Stromal cell of bone marrow (primary cell): Measurements from ENCODE around the gene IL17RA.

Experiments used
- DNase-seq: peaks from one replicate; pipeline ENCODE4 v3.0.0-alpha.2; 2012; ENCODE audit warnings: low read depth

Gene IL17RA

DNA sequence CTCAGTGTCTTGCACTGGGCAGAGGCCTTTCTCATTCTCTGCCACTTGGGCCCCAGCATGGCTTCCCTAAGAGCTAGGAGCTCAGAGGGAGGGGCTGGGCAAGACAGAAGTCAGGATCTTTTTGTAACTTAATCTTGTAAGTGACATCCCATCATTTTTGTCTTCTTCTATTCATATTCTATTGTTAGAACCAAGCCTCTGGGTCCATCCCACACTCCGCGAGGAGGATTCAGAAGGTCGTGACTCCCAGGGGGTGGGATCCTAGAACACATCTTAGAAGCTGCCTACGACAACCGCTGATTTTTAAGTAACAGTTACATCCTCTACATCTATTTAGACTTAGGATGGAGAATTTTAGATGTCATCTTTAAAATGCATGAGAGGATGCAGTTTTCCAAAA lies 1.5 kb upstream of the IL17RA start:
- no peak for DNase-seq

DNA sequence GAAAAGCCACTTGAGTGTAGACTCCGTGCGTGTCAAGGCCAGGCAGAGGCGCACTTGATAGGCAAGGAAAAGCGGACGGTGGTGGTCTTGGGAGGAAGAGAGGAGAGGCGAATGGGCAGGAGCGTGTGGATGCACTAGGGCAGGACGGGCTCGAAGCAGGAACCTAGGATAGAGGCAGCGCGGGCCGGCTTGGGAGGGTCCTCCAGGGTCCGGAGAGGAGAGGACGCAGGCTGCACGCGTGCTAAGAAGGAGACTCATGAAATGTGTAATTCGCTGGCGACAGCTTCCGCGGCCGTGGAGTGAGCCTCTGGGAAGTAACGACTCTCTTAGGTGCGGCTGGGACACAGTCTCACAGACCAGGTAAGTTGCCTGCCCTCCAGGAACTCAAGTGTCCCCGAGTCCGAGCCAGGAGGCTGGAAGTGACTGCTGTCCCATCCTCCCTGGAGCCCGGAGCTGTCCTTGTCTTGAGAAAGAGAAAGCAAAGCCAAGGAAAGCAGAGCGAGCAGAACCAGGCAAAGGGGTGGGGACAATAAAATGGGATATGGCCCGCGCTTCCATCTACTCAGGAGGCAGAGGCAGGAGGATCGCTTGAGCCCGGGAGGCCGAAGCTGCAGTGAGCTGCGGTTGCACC lies 874 bp upstream of the IL17RA start:
- no peak for DNase-seq

DNA sequence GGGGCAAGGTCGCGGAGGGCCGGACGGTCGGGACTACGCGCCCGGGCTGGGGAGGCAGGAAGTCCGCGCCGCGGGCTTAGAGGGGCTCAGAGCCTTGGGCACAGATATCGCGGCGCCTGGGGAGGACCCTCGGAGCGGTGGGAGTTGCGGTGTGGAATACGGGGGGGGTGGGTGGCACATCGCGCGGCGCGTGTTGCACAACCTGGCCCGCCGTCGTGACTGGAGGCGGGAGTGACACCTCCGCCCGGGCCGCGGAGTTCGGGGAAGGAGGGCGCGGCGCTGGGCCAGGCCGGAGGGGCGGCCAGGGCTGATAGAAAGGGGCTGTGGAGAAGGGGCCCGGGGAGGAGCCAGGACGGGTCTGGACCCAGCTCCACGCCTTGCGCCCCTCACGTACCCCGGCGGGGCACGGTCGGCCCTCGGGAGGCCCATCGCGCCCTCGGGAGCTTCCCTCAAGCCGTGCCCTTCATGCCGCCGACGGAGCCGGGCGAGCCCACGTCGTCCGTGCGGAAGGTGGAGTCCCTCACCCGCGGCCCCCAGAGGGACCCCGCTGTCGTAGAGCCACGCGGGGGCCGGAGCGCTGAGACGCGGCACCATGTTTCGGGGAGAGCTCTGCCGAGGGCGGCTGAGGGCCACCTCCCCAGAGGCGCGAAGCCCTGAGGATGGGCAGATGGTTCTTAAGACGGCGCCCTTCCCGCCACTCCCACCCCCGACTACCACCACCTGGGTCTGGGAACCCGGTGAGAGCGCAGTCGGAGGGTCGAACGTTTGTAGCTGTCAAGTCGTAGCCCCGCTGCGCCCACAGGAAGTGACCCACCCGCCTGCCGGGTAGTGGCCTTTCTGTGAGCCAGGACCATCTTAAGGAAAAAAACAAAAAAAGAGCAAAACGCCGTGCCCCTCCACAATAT lies 729 bp downstream of the IL17RA start:
- no peak for DNase-seq

DNA sequence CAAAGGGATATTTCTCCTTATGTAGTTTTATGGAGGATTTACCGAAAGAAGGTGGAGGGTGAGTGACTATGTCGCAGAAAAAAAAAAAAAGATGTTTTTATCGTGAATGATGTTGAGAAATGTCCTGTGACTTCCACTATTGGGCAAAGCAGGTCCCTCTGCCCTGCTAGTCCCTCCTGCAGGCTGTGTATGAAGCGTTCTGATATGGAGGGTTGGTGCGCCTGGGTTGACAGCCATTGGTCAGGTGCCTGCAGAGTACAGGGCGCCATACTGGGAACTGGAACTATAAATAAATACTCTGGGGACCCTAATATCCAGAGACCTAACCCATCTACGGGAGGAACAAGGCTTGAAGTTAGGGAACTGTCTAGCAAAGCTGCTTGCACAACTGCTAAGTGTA lies 1.5 kb downstream of the IL17RA start:
- DNase-seq = no peak

DNA sequence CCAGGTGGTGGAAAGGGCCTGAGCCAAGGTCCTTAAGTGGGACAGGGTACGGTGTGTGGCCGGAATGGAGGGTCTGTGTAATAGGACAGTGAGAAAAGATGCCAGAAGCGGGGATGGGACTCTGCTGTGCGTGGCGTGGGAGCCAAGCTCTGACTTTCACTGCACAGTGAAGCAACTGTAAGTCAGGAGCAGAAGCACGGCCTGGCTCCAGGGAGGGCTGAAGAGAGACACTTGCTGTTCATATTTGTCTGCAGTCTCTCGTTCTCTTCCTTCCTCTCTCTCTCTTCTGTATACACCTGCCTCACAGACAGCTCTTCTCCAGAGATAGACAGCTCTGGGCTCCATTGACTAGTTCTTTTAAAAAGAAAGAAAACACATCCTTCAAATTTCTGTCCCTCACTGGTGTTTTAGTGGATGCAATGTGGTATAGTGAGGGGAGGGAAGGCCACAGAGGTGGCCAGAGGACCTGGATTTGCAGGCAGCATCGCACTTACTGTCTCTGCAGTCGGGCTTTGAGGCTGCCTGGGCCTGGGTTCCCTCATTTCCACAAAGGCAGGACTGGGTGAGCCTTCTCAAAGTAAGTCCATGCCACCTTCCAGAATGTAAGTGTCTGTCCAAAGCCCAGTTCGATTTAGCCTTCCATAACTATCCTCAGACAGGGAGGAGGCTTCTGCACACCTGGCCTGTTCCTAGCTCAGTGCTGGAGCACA lies 2.1 kb downstream of the IL17RA start:
- no peak for DNase-seq

DNA sequence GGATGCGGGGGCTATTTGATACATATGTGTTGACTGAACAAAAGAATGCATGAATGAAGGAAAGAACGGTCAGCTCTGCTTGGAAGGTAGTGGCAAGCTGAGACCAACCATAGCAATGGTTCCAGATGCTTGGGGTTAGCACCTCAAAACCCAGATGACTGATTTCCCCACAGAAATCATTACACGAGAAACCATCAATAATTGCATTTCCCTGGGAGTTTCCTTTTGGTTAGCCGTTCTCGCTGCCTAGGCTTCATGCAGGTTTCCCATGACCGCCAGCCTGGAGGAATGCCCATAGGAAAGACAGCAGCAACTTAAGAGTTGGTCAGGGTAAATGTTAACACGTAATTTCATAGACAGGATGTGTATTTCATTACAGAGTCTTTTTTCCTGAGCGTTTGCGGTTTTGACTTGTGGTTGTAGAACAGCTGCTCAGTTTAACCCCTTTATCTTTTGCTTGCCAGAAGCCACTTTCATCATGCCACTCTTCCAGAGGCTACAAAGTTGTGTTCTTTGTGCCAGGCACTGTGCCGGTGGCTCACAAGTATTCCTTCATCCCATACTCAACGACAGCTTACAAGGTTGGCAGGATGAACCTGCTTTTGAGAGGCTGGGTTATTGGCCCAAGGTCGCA lies 2.8 kb downstream of the IL17RA start:
- peak; percentile 48 for DNase-seq

DNA sequence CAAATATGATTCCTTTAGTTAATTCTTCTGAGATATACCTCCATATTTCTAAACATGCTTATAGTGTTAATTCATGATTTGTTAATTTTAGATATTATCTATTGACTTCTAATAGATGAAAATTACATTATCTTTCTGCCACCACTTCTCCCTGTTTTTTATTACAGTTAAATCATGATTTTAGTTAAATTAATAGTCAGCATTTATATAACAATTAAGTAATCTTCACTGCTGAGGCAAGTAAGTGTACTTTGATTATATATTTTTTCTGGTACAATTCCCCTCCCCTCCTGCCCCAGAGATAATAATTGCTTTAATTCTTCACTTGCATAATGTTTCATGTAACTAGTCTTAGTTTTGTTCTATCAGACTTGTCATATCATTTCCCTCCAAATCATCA lies 5.8 kb downstream of the IL17RA start:
- no peak for DNase-seq

DNA sequence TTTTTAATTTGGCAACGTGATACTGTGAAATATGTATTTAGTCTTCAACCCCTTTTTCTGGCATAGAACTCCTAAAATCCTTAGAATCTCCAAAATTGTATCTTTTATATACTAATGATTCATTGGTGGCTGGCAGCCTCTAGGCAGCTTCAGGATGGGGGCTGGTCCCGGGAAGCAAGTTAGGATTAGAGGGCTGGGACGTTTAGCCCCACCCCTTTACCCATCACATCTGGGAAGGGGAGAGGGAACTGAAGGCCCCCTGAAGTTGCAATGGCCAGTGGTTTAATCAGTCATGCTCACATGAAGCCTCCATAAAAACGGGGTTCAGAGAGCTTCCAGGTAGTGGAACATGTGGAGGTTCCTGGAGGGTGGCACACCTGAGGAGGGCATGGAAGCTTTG lies 7.1 kb downstream of the IL17RA start:
- no peak for DNase-seq

DNA sequence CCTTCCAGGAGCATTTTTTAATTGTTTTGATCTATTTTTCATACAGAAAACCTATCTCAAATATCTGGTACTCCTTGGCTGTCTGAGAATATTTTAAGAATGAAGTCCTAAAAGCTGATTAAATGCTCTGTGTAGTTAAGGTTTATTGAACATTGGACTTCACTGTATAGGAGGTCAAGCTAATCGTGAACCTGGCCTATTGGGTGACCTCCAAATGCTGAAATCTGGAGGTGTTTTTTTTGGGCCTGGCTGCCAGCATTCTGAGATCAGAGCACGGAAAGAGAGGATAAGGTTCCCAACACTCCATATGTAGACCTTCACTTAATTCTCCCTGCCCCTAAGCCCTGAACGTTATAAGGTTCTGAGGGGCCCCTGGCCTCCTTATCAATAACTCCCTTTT lies 8.3 kb downstream of the IL17RA start:
- no peak for DNase-seq

DNA sequence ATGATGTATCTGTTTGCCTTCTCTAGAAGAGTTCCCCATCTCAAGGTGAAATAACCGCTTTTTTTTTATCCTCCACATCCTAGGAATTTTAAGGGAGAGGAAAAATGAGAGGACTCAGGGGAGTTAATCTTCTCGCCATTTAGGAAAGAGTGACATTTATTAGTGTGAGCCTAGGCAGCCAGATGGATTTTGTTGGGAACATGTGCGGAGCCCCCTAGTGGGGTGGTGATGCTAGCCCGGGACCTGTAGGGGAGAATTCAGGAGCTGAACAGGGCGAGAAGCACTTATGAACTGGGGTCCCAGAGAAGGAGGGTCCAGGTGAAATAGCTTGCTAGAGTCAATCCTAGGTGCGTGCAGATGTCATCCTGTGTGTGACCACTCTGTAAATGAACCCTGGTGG lies 10.7 kb downstream of the IL17RA start:
- no peak for DNase-seq

DNA sequence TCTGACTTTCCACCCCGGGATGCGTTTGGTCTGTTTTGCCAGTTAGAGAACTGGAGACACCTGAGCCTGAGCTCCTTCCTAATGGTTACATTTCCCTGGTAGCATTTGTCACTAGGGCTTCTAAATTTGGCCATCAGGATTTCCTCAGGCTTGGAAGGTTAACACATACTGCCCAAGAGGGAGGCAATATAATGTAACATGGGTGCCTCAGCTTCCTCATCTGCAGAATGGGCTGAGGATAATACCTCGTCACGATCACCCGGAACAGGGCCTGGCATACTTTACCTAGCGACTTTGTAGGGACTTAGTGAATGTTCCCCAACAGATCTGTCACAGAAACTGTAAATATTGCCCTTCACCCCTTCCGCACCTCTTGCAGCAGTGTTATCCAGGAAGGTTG lies 11.3 kb downstream of the IL17RA start:
- no peak for DNase-seq

DNA sequence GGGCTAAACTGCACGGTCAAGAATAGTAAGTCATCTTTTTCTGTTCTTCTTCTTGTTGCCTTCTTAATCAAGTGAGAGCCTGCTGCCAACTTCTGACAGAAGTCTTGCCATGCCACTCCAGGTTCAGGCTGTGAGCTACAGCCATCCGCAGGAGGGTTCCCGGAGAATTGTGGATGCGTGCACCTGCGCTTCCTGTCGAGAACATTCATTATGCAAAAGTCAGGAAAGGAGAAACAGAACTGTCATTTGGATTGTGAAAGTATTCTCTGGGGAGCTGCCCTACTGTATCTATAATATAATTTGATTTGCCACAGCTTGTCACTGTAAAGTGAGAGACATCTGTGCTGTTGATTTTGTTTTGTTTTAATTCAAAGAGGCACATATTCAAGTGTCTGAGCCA lies 12.3 kb downstream of the IL17RA start:
- no peak for DNase-seq

DNA sequence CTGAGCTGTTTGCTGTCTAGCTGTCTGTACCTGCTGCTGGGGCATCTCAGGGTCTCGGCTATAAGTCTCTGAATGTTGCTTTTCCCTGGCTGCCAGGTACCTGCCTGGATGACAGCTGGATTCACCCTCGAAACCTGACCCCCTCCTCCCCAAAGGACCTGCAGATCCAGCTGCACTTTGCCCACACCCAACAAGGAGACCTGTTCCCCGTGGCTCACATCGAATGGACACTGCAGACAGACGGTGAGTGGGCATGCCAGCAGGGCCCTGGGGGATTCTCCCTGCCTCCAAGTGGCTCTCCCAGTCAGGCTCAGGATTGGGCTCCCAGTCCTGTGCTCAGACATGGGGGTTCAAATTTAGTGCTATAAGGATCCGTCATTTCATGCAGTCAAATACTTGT lies 12.9 kb downstream of the IL17RA start:
- DNase-seq = no peak

DNA sequence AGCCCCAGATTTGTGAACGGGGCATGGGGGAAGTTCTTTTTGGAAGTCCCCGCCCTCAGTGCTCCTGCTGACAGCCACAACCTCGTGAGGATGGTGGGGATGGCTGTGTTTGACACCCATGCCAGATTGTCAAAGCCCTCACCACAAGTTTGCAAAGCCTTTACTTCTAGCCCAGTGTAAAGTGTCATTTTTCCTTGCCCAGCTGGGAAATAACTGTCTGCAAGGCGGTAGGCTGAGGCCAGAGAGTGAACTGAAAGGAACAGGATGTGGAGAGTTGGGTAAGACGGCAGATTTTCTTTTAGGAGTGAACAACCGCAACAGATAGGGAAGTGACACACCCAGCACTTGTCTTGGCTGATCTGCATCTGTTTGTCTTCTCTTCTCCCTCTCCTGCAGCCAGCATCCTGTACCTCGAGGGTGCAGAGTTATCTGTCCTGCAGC lies 13.6 kb downstream of the IL17RA start:
- DNase-seq = no peak

DNA sequence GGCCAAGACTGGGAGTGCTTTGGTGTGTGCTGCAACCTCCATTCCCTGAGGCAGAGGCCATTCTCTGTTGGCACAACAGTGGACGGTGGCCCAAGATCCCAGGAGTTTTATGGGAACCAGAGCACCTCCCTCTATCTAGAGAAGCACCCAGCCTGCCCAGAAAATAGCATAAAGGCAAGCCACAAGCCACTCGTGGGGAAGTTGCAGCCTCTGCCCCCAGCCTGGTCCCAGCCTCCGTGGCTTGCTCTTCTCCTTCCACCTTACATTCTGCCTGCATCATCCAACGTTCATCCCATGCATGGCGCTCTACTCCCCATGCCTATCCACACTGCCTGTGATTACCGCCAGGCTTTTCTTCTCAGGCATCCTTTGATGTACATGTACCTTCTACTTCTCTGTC lies 15.8 kb downstream of the IL17RA start:
- no peak for DNase-seq

DNA sequence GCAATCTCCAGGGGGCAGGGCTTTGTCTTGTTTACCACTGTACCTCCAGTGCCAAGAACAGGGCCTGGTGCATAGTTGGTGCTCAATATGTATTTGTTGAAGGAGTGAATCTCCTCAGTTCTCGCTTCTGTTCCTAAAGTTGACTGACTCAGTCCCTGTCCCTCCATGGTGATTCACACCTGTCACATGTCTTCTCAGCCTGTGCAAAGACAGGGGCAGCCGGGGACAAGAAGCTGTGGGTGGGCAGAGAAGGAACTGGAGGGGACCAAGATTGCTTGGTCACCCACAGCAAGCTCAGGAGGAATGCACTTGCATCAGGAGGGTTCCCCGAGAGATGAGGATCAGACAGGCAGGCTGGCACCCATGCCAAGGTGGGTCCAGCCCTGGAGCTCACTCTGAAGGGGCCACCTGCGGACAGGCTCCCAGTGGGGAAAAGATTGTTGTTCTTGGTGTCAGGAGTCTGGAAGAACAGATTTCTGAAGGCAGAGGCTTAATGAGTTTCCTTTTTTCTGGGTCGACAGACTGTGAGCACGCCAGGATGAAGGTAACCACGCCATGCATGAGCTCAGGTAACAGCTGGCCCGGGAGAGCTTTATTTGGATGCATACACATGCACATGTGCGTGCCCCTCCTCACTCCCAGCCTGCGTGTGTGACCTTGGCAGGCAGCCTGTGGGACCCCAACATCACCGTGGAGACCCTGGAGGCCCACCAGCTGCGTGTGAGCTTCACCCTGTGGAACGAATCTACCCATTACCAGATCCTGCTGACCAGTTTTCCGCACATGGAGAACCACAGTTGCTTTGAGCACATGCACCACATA lies 16.9 kb downstream of the IL17RA start:
- DNase-seq = no peak

DNA sequence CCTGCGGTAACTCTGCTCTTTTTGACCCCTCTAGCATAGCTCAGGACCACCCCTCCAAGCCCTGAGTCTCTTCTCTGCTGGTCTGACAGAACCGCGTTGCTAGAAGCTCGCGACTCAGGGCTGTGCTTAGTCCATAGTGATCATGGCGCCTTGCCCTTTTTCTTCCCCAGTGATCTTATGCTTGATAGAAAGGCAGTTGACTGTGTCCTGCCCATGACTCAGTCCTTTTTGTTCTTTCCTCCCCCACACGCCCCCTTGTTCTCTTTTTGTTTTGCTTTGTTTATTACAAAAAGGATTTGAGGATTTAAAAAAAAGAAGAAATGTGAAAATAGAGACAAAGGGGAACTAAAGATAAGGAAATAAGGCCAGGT lies 17.5 kb downstream of the IL17RA start:
- DNase-seq = no peak

DNA sequence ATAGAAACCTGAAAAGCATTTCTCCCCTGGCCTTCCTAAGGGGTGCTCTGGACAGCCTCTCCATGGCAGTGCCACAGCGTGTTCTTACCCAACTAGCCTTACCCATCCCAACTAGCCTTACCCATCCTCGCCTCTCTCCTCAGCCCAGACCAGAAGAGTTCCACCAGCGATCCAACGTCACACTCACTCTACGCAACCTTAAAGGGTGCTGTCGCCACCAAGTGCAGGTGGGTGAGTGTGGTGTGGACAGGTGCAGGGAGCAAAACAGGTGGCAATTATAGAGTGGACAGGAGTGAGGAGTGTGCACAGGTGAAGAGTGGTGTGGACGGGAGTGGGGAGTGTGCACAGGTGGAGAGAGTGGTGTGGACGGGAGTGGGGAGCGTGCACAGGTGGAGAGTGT lies 18.6 kb downstream of the IL17RA start:
- no peak for DNase-seq

DNA sequence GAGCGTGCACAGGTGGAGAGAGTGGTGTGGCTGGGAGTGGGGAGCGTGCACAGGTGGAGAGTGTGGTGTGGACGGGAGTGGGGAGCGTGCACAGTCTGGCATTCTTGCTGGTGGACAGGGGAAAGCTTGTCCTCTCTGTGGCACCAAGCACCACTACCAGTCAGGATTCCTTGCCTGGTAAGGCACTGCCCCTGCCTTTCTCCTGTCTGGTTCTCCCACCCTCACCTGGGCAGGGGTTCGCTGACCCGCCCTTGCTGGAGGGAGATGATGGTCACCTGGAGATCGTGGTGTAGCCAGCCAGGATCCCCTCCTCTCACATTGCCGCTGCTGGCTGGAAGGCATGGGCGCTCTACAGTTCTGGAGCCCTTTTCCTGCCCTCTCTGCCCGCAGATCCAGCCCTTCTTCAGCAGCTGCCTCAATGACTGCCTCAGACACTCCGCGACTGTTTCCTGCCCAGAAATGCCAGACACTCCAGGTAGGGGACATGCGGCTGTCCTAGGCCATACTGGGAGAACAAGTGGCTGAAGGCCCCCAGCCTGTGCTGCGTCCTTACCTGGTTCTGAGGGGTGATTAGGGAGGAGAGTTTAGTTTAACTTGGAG lies 19.6 kb downstream of the IL17RA start:
- DNase-seq = no peak

DNA sequence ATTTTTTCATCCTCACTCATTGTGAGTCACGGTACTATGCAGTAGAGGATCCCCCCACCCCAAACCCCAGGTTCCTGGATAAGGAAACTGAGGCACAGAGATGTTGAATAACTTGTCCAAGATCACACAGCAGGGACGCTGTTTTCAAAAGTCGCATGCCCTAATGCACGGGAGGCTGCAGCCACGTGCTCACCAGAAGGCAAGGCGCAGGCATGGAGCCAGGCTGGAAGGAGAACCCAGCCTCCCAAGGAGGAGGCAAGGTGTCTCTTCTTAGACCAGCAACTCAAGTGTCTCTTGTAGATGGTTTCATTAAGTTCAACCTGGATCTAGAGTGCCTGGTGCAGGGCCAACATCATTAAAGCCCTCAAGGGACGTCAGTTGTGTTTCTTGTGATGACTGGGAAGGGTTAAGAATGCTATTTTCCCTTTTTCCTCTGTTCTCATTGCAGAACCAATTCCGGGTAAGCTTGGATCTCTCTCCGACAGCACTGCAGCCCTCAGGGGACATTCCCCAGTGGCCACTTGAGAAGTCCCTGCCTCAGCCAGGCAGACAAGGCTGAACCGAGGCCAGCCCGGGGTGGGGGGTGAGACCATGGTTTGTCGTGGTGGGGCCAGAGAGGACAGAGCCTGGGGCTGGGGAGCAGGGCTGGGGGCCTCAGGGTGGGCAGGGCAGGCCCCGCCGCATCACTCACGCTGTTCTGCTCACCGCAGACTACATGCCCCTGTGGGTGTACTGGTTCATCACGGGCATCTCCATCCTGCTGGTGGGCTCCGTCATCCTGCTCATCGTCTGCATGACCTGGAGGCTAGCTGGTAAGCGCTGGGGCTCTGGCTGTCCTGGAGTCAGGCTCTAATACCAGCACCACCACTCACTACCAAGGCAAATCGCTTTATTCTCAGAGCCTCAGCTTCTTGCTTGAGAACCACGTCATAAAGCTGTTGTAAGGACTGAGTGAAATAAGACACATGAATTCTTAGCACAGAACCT lies 20.6 kb downstream of the IL17RA start:
- DNase-seq = no peak
